Upper lobe of left lung (tissue), 4 donors: ENCODE results near the gene MFAP5.

Experiments used
- POLR2AphosphoS5 ChIP-seq, 2 donors: sonication (generic); formaldehyde crosslinking; IDR thresholded peaks; one replicate each; pipeline ENCODE4 v1.5.1; 2017; ENCODE audit warnings: antibody characterized with exemption in 2 of 2
- TF ChIP-seq, protein P1 (sequence below), 6 experiments: fragments of 450-650 bp in 4 of 6; fragments of 200-600 bp in 2 of 6; sonication (generic) in 2 of 6; IDR thresholded peaks; one replicate each; pipeline ENCODE4 v1.5.1; 2016 to 2019; ENCODE audit warnings: antibody characterized with exemption in 6 of 6

DNA sequence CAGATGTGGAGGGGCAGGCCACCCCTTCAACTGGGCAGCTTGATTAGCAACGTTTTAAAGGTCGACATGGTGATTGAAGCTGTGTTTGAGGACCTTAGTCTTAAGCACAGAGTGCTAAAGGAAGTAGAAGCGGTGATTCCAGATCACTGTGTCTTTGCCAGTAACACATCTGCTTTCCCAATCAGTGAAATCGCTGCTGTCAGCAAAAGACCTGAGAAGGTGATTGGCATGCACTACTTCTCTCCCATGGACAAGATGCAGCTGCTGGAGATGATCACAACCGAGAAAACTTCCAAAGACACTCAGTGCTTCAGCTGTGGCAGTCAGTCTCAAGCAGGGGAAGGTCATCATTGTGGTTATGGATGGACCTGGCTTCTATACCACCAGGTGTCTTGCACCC, 26.0 kb downstream of the MFAP5 start:
- TF ChIP-seq, protein P1, sequence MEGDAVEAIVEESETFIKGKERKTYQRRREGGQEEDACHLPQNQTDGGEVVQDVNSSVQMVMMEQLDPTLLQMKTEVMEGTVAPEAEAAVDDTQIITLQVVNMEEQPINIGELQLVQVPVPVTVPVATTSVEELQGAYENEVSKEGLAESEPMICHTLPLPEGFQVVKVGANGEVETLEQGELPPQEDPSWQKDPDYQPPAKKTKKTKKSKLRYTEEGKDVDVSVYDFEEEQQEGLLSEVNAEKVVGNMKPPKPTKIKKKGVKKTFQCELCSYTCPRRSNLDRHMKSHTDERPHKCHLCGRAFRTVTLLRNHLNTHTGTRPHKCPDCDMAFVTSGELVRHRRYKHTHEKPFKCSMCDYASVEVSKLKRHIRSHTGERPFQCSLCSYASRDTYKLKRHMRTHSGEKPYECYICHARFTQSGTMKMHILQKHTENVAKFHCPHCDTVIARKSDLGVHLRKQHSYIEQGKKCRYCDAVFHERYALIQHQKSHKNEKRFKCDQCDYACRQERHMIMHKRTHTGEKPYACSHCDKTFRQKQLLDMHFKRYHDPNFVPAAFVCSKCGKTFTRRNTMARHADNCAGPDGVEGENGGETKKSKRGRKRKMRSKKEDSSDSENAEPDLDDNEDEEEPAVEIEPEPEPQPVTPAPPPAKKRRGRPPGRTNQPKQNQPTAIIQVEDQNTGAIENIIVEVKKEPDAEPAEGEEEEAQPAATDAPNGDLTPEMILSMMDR (IDR thresholded peaks at IDR 0.05), result no peak
- TF ChIP-seq POLR2AphosphoS5 (IDR thresholded peaks at IDR 0.05), result no peak
